Measurements from ENCODE around the gene DMC1. TPM values are rescaled to one million over a fixed set of nuclear protein-coding genes. Genes with fewer than 3 reads are reported as not detected.

Gene DMC1
- total RNA-seq, 1 experiment from 2014 or later, result 3.2 TPM

- POLR2A ChIA-PET, result no interaction called here
Measured at GRCh38 chr22:38565441-38565840, 4.5 kb downstream of the DMC1 start.

DNA sequence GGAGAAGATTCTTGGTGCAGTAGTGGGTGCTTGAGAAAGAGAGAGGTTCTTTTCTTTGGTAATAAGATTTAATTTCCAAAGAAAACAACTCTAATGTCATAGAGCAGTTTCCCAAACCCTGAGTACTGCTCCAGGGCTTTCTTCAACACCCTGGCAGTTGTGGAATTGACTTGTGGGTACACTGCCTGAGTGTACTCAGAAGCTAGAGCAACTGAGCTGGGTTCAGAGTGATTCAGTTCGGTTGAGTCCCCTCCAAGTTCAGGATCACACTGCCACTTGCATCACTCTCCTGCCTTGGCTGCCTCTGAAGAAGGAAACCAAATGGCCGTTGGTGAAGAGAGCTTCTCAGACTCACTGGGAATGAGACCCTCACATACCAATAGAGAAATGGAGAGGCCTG, 5.3 kb downstream of the DMC1 start:
- Histone ChIP-seq H3K9me3 (ENCODE audit: control insufficient read depth, insufficient read depth, low read depth, low read length) (no peaks in the 10 kb centered on the region), H3K27me3 (ENCODE audit: control insufficient read depth, insufficient read depth, low read length) (no peaks in the 10 kb centered on the region), H3K4me3 (ENCODE audit: low read depth in 2 of 2, low read length in 2 of 2) (no peak overlapping the region), H3K27ac (ENCODE audit: low read length) (no peak overlapping the region), H3K36me3 (ENCODE audit: control insufficient read depth, insufficient read depth, low read length) (no peaks in the 10 kb centered on the region), H3K4me1 (ENCODE audit: control insufficient read depth, insufficient read depth, low read length) (no peaks in the 10 kb centered on the region)
- ATAC-seq, result no peak
- intact Hi-C loops (cut with micrococcal nuclease; ENCODE audit: unreplicated experiment) (no loop called here), in situ Hi-C loops (cut with HindIII; ENCODE audit: low pct_unique_long_range_greater_than_20kb, low sequenced_read_pairs) (no loop called here)
- POLR2A ChIA-PET, result no interaction called here
- no peak for DNase-seq (ENCODE audit: low read depth, low spot score)
- TF ChIP-seq SIN3A (IDR thresholded peaks at IDR 0.05; ENCODE audit: borderline replicate concordance, insufficient read depth, low read depth, low read length), result no peak
- no peak for TF ChIP-seq CTCF (IDR thresholded peaks at IDR 0.05)
- no peak for TF ChIP-seq REST (IDR thresholded peaks at IDR 0.05; ENCODE audit: insufficient read depth in 1 of 2, low read depth in 2 of 2, low read length in 1 of 2)
- TF ChIP-seq TCF7L2 (IDR thresholded peaks at IDR 0.05; ENCODE audit: low read depth, low read length), result no peak
- no peak for TF ChIP-seq POLR2AphosphoS5 (IDR thresholded peaks at IDR 0.05; ENCODE audit: low read depth, low read length)
- no TSS peak for BruUV-seq (replicated peaks)
- CTCF ChIA-PET, result interaction anchor here (0.6 kb wide), 1 partner anchor 34 kb away, joined by 7 read pairs; no protein-coding TSS in a partner anchor

More at GRCh38 chr22:38565441-38565840, 4.5 kb downstream of the DMC1 start:
- no peaks in the 10 kb centered on the region for H3K27me3 ChIP-seq (ENCODE audit: control insufficient read depth, insufficient read depth, low read length)
- no peaks in the 10 kb centered on the region for H3K4me1 ChIP-seq (ENCODE audit: control insufficient read depth, insufficient read depth, low read length)
- H3K27ac ChIP-seq (ENCODE audit: low read length), result no peak overlapping the region
- H3K9me3 ChIP-seq (ENCODE audit: control insufficient read depth, insufficient read depth, low read depth, low read length), result no peaks in the 10 kb centered on the region
- intact Hi-C loops (cut with micrococcal nuclease; ENCODE audit: unreplicated experiment) (no loop called here), in situ Hi-C loops (cut with HindIII; ENCODE audit: low pct_unique_long_range_greater_than_20kb, low sequenced_read_pairs) (no loop called here)
- H3K36me3 ChIP-seq (ENCODE audit: control insufficient read depth, insufficient read depth, low read length), result no peaks in the 10 kb centered on the region
- no peak overlapping the region for H3K4me3 ChIP-seq (ENCODE audit: low read depth in 2 of 2, low read length in 2 of 2)
- no peak for ATAC-seq
- DNase-seq (ENCODE audit: low read depth, low spot score), result no peak
- BruUV-seq (replicated peaks), result no TSS peak
- TF ChIP-seq SIN3A (IDR thresholded peaks at IDR 0.05; ENCODE audit: borderline replicate concordance, insufficient read depth, low read depth, low read length) (no peak), POLR2AphosphoS5 (IDR thresholded peaks at IDR 0.05; ENCODE audit: low read depth, low read length) (no peak), TCF7L2 (IDR thresholded peaks at IDR 0.05; ENCODE audit: low read depth, low read length) (no peak), REST (IDR thresholded peaks at IDR 0.05; ENCODE audit: insufficient read depth in 1 of 2, low read depth in 2 of 2, low read length in 1 of 2) (no peak), CTCF (IDR thresholded peaks at IDR 0.05) (no peak)
- CTCF ChIA-PET, result no interaction called here
